HFF-Myc (cell line): ENCODE results near the gene SIGLEC10.
A peak's percentile ranks its signal among the peaks of the same experiment; 100 is the strongest.
"Not testable (repeated sequence)": the region's sequence is repeated elsewhere in the genome, so short reads cannot be mapped to it uniquely, and the experiment has no call there.

Experiments used
- DNase-seq: peaks from one replicate; pipeline ENCODE4 v3.0.0-alpha.2; 2011; ENCODE audit warnings: low read depth; ENCODE audit errors: extremely low read depth
- H3K4me3 ChIP-seq: replicated peaks from 2 replicates; pipeline ENCODE4 v1.5.1; 2011; ENCODE audit warnings: low read depth, mild to moderate bottlenecking, control low read depth, low read length
- TF ChIP-seq, protein P1 (sequence below): IDR thresholded peaks from 2 replicates; pipeline ENCODE4 v1.5.1; 2012; ENCODE audit warnings: mild to moderate bottlenecking, low read depth, low read length, control low read depth; ENCODE audit errors: missing control alignments

Gene SIGLEC10

DNA sequence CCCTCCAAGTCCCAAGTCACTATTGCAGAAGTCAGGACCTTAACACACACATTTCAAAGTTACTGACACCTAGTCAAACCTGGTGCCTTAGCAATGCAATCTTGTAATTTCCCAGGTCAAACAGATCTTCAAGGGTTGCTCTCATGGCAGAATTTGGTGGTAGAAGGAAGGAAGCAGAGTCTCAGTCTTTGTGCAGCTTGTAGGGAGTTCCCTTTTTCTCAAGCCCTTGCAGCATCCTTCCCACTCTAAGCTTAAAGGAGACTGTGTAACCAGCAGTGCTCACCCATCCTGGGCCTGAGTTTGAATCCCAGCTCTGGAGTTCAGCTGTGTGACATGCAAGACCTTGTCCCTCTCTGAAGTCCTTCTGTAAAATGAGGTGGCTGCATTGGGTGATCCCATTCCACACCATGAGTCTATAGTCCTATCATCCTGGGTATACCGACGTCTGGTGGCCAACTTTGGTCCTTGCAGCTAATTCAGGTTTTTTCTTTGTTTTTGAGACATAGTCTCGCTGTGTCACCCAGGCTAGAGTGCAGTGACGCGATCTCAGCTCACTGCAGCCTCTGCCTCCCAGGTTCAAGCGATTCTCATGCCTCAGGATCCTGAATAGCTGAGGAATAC lies 9.8 kb downstream of the SIGLEC10 start:
- TF ChIP-seq, protein P1, sequence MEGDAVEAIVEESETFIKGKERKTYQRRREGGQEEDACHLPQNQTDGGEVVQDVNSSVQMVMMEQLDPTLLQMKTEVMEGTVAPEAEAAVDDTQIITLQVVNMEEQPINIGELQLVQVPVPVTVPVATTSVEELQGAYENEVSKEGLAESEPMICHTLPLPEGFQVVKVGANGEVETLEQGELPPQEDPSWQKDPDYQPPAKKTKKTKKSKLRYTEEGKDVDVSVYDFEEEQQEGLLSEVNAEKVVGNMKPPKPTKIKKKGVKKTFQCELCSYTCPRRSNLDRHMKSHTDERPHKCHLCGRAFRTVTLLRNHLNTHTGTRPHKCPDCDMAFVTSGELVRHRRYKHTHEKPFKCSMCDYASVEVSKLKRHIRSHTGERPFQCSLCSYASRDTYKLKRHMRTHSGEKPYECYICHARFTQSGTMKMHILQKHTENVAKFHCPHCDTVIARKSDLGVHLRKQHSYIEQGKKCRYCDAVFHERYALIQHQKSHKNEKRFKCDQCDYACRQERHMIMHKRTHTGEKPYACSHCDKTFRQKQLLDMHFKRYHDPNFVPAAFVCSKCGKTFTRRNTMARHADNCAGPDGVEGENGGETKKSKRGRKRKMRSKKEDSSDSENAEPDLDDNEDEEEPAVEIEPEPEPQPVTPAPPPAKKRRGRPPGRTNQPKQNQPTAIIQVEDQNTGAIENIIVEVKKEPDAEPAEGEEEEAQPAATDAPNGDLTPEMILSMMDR = peak; percentile 23
- DNase-seq = no peak
- no peak overlapping the region for H3K4me3 ChIP-seq

DNA sequence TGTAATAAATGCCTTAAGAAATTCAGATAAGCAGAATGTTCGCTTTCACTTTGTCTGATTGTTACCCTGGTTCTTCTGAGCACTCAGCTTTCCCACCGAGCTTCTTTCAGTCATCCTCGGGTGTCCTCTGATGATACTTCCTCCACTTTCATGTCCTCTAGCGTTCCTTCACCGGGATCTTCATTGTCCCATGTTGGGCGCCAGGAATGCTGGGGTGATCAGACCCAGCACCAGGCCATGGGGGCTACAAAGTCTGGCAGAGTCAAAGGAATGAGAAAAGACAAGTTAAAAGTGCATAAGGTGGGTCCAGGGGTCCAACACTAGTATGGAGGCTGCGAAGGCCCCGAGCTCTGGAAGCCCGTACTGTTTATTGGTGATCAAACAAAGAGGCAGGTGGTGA lies 15.3 kb downstream of the SIGLEC10 start:
- no peak for DNase-seq
- TF ChIP-seq, protein P1 = no peak
- no peak overlapping the region for H3K4me3 ChIP-seq

DNA sequence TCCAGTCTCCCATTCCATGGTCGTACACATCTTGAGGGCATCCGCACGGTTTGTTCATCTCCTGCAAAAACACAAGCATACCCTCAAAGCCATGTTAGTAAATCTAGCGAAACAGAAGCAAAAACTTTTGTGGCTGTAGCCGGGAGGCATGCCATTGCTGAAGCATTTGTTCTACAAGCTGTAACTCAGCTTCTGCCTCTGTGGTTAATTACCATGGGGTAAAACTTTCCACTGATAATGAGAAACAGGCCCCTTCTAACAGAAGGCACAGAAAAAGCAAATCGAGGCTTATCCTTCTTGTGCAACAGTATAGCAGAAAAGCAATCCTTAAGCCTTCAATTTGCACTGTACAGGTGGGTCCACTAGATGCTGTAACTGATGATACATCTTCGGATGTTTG lies 17.5 kb downstream of the SIGLEC10 start:
- not testable (repeated sequence) for H3K4me3 ChIP-seq, DNase-seq

DNA sequence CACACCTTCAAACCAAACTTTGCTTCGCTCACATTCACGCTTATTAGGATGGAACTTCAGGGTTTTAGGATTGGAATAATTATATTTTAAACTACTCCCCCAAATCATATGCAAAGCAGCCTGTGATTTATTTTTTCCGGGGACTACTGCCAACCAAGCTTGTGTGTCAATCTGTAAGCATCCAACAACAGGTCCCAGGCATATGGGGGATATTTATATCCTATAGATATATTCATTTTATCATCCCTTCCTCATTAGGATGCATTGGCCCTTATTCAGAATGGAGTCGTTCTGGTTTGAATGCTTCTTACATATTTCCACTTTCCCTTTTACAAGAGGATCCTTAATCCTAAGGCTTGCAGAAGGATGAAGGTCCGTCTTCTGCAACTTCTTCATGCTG lies 18.2 kb downstream of the SIGLEC10 start:
- no peak for DNase-seq
- TF ChIP-seq, protein P1 = no peak
- H3K4me3 ChIP-seq = no peak overlapping the region

DNA sequence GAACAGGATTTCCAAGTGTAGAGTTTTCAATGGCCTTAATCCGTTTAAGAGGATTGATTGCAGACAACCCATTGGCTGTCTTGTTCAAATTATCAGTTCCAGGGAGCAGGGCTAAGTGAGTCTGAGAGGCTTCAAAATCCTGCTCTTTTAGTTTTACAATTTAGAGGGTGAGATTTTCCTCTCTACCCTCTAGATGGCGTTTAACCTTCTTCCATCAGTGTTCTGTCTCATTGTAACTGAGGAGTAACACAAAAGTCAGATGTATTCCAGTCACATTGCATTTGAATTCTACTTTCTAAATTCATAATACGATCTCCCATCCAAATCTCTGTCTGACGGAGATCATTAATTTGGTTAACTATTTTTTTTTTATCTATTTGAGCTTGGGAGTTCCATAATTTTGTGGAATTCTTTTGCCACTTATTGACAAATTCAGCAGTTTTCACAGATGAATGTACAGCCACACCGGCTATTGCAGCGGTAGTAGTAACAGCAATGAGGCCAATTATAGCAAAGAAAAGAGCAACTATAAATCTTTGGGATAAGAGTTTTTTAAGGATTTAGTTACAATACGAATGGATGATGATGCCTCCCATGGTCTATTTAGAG lies 19.2 kb downstream of the SIGLEC10 start:
- H3K4me3 ChIP-seq = no peak overlapping the region
- no peak for DNase-seq
- TF ChIP-seq, protein P1 = peak; percentile 39

DNA sequence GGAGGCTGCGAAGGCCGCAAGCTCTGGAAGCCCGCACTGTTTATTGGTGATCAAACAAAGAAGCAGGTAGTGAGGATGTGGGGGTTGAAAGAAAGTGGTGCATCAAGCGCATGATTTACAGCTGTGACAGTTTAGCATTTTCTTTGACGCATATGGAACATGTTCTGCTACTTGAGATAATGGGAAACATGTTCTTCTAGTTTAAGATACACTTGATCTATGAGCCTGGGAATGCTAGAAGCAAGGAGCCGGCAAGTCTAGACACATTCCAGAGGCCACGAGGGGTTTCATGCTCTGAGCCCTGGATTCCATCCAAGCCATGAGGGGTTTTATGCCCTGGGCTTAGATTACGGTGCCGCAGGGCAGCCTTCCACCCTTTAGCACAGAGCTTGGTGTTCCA lies 20.0 kb downstream of the SIGLEC10 start:
- DNase-seq, H3K4me3 ChIP-seq: not testable (repeated sequence)

DNA sequence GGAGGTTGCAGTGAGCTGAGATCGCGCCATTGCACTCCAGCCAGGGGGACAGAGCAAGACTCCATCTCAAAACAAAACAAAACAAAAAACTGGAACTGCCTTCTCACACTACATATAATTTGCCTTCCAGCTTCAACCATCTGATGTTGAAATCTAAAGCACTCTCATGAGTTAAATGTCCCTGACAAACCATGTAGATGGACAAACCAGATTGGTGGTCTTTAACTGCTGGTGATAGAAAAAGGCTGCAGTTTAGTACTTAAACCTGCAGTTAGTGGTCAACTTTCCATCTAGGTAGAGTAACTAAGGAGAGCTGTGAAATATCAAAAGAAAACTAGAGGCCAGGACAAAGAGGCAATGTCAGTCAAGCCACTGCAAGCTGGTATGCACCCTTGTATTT lies 21.3 kb downstream of the SIGLEC10 start:
- no peak for DNase-seq
- TF ChIP-seq, protein P1 = no peak
- H3K4me3 ChIP-seq = no peak overlapping the region

DNA sequence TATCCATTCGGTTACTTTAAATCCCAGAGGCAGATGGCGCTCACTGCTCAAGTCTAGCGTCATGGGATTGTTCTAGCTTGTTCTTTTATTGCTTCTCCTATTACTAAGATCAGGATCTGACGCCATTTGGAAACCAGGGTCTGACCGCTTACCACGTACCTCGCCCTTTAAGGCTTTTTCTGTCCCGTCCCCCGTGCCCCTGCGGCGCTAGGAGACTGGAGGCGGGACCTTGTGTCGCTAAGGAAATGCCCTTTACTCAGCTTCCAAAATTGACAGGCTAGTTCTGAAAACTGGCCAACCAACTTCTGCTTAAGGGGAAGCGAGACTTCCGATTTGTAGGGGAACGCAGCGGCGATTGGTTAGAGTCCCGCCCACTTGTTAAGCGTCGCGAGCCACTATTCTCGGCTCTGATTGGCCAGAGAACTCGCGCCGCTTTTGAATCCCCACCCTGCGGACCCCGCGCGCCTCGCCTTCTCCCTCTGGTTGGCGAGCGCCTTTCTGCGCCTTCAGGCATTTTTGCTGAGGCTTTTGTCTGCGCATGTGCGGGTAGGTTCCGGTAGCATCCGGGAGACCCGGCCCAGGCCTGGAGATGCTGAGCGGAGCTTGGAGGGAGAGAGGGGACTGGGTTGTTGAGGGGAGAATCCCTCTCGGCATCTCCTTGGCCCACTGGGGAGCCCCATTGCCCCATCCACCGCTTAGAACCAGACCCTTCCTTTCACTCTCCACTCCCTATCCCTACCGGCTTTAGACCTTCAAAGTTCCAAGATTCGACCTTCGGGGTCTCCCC lies 23.2 kb downstream of the SIGLEC10 start:
- peak; percentile 97 for DNase-seq
- H3K4me3 ChIP-seq = peak overlapping the region; percentile 55
- TF ChIP-seq, protein P1 = no peak
